H1 (cell line): ENCODE data around the gene SLC7A14.

Experiments used
- BCL11A ChIP-seq, 2 experiments: IDR thresholded peaks; one replicate each; pipeline ENCODE4 v1.6.1; 2011; ENCODE audit warnings: low read depth in 2 of 2, low read length in 2 of 2, mild to moderate bottlenecking in 2 of 2
- CREB1 ChIP-seq: IDR thresholded peaks from 2 replicates; pipeline ENCODE4 v1.6.1; 2012; ENCODE audit warnings: inconsistent platforms
- EP300 ChIP-seq, 2 experiments: IDR thresholded peaks; 1 replicate in 1 of 2; 2 replicates in 1 of 2; pipeline ENCODE4 v1.6.1; 2011 to 2012; ENCODE audit warnings: low read depth in 2 of 2, low read length in 2 of 2, mild to moderate bottlenecking in 2 of 2, borderline replicate concordance in 1 of 2, inconsistent platforms in 1 of 2, moderate library complexity in 1 of 2
- EZH2 ChIP-seq: fragments of 200-600 bp; sonication (generic); IDR thresholded peaks from 2 replicates; pipeline ENCODE4 v1.7.1; 2012; ENCODE audit warnings: low read depth, mild to moderate bottlenecking, moderate library complexity, low read length, inconsistent platforms; ENCODE audit not compliant: severe bottlenecking
- KDM1A ChIP-seq: fragments of 200-600, 300-600 bp; sonication (generic); IDR thresholded peaks from 2 replicates; pipeline ENCODE4 v1.7.1; 2016; ENCODE audit warnings: mild to moderate bottlenecking, low read length, borderline replicate concordance
- RFX5 ChIP-seq: IDR thresholded peaks from 2 replicates; pipeline ENCODE4 v1.6.1; 2011; ENCODE audit warnings: low read depth, low read length, improper control_type of control experiment, borderline replicate concordance
- SIX5 ChIP-seq: IDR thresholded peaks from 2 replicates; pipeline ENCODE4 v1.6.1; 2011; ENCODE audit warnings: mild to moderate bottlenecking, low read depth, low read length
- TBP ChIP-seq: IDR thresholded peaks from 2 replicates; pipeline ENCODE4 v1.6.1; 2011; ENCODE audit warnings: low read depth, low read length, improper control_type of control experiment
- TF ChIP-seq, protein P1 (sequence below), 3 experiments: IDR thresholded peaks; 1 replicate in 2 of 3; 2 replicates in 1 of 3; pipeline versions ENCODE4 v1.5.1 to v1.6.1; 2011; ENCODE audit warnings: low read length in 3 of 3, mild to moderate bottlenecking in 3 of 3, inconsistent platforms in 2 of 3, low read depth in 1 of 3, moderate library complexity in 1 of 3; ENCODE audit not compliant: insufficient read depth in 1 of 3; ENCODE audit errors: control extremely low read depth in 1 of 3

- TF ChIP-seq, protein P1, sequence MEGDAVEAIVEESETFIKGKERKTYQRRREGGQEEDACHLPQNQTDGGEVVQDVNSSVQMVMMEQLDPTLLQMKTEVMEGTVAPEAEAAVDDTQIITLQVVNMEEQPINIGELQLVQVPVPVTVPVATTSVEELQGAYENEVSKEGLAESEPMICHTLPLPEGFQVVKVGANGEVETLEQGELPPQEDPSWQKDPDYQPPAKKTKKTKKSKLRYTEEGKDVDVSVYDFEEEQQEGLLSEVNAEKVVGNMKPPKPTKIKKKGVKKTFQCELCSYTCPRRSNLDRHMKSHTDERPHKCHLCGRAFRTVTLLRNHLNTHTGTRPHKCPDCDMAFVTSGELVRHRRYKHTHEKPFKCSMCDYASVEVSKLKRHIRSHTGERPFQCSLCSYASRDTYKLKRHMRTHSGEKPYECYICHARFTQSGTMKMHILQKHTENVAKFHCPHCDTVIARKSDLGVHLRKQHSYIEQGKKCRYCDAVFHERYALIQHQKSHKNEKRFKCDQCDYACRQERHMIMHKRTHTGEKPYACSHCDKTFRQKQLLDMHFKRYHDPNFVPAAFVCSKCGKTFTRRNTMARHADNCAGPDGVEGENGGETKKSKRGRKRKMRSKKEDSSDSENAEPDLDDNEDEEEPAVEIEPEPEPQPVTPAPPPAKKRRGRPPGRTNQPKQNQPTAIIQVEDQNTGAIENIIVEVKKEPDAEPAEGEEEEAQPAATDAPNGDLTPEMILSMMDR (IDR thresholded peaks at IDR 0.05; ENCODE audit: control extremely low read depth in 1 of 3, insufficient read depth in 1 of 3, low read depth in 1 of 3, low read length in 3 of 3) = no peak
- no peak for TF ChIP-seq BCL11A (IDR thresholded peaks at IDR 0.05; ENCODE audit: low read depth in 2 of 2, low read length in 2 of 2)
- TF ChIP-seq EZH2 = no peak
- no peak for TF ChIP-seq KDM1A
- TF ChIP-seq CREB1 = no peak
- TF ChIP-seq RFX5 = no peak
- TF ChIP-seq TBP = no peak
- no peak for TF ChIP-seq SIX5
- TF ChIP-seq EP300 (IDR thresholded peaks at IDR 0.05; ENCODE audit: borderline replicate concordance in 1 of 2, low read depth in 2 of 2, low read length in 2 of 2) = no peak
Measured at GRCh38 chr3:170436697-170437096, 149.2 kb downstream of the SLC7A14 start.
